Astrocyte (in vitro differentiated cells and primary cell): Measurements from ENCODE around the gene APH1B.

Experiments
- EZH2 ChIP-seq: IDR thresholded peaks from 2 replicates; pipeline ENCODE4 v1.6.1; 2012; ENCODE audit warnings: mild to moderate bottlenecking, low read length, inconsistent platforms; ENCODE audit not compliant: insufficient read depth
- TF ChIP-seq, protein P1 (sequence below): IDR thresholded peaks from 2 replicates; pipeline ENCODE4 v1.5.1; 2011; ENCODE audit warnings: low read depth, mild to moderate bottlenecking, inconsistent platforms, low read length, moderate library complexity; ENCODE audit not compliant: insufficient read depth

DNA sequence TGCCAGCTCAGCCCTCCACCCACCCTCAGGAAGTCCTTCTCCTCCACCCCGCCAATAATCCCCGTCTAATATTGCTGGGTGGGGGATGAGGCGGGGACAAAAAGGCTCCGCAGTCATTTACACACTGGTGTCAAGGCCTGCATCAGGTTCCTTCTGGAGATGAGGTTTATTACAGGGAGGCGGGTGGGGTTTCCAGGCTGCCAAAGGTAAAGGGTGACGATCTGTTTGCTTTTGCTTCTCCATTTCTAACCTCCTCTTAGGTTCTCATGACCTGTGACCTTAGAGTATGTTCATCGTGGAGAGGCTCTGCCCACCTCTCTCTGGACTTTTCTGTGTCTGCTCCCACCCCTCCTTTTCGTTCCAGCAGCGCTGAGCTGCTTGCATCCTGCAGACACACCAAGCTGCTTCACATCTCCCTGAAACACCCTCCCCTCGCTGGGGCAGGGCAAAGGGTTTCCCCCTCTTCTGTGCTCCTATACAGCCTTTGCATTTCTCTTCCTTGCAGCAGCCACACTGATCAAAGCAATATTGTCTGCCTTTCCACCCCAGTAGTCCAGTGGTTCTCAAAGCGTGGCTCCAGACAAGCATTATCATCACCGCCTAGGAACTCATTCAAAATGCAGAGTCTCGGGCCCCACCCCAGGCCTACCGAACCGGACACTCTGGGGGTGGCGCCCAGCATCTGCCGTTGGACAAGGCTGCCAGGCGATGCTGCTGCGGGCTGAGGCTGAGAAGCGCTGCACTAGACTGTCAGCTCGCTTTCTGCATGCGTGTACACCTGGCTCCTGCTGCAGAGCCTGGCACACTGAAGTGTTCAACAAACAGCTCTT lies 77.6 kb downstream of the APH1B start:
- TF ChIP-seq, protein P1, sequence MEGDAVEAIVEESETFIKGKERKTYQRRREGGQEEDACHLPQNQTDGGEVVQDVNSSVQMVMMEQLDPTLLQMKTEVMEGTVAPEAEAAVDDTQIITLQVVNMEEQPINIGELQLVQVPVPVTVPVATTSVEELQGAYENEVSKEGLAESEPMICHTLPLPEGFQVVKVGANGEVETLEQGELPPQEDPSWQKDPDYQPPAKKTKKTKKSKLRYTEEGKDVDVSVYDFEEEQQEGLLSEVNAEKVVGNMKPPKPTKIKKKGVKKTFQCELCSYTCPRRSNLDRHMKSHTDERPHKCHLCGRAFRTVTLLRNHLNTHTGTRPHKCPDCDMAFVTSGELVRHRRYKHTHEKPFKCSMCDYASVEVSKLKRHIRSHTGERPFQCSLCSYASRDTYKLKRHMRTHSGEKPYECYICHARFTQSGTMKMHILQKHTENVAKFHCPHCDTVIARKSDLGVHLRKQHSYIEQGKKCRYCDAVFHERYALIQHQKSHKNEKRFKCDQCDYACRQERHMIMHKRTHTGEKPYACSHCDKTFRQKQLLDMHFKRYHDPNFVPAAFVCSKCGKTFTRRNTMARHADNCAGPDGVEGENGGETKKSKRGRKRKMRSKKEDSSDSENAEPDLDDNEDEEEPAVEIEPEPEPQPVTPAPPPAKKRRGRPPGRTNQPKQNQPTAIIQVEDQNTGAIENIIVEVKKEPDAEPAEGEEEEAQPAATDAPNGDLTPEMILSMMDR: no peak
- TF ChIP-seq EZH2: no peak
